NCI-H1417 (cell line): ENCODE measurements around the gene FLNB.
A peak's percentile ranks its signal among the peaks of the same experiment; 100 is the strongest.

Experiments used
- DNase-seq, 3 experiments: peaks; one replicate each; lab custom pipeline; 2025; lab: John Stamatoyannopoulos, UW

FLNB gene

DNA sequence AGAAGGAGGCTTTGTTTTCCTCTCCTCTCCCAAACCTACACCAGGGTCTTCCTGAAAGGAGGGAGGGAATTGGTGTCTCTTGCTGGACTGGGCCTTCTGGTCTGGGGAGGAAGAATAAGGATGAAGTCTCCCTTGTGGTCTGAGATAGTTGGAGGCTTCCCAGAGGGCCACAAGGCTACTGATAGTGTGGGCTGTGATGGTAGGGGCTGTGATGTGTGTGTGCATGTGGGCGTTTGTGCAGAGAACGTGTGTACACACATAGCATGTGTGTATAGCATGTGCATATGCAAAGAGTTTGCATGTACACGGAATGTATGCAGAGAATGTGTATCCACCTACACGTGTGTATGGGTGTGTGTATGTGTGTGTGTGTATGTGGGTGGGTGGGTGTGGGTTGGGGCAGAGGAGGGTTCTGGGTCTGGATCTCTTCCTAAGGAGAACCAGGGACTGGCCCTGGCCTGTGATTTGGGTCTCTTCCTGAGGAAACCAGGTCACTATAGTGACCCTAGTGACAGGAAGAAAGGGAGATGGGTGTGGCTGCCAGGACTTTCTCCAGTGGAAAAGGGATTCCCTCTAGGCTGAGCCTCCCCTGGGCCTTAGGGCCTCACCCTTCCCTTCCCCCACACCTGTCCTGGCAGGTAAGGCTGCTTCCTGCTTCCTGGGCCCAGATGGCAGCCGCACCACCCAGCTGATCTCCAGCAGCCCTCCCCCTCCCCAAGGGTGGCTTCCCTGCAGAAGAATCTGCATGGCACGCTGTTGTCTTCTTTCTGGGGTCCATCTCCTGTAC is 1.7 kb downstream of the FLNB start:
- peak in 2 of 3 experiments; percentile 33 to 47 for DNase-seq

DNA sequence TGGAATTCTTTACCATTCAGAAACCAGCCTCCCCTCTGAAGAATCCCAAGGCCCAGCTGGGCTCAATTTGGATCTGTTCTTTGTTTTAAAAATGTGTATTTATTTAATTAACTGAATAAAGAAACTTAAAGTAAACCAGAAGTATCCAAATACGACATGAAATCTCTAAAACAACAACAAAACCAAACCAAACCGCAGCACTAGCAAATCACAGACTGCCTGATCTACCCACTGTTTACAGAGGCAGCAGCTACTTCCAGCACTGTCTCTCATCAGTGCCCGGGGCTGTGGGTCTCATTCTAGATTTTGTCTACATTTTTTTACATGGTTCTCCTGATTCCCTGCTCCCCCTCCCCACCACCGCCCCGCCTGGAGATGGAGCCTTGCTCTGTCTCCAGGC is 2.3 kb downstream of the FLNB start:
- no peak for DNase-seq

DNA sequence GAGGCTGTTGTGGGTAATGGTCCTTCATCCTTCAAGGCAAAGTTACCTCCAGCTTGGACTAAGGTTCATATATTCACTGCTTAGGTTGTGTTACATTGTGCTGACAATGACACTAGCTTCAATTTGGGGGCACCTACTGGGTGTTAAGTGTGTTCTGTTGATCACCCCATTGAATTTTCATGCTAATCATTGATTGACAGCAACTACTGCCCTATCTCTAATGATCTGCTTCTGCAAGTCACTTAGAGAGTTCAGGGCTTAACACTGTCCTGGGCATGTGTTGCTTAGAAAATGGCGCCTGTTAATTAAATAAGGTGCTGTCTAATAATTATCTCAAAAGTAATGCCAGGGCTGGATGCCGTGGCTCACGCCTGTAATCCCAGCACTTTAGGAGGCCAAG is 3.4 kb downstream of the FLNB start:
- DNase-seq: peak in 1 of 3 experiments; percentile 1

DNA sequence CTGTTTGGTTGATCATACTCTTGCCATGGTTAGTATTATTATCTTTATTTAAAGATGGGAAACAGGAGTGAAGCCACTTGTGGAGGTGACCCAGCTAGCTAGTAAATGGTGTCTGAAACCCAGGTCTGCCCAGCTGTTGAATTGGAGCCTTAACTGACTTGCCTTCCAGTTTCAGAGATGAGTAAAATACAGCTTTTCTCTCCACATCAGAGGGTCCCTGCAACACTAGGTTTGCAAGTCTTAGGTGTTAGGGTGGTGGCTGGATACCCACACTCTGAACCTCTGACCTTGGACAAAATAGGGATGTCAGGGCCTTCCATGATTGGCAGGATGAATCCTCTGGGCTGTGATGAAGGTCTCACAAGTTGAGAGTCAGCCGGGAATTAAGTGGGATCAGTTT is 4.1 kb downstream of the FLNB start:
- no peak for DNase-seq

DNA sequence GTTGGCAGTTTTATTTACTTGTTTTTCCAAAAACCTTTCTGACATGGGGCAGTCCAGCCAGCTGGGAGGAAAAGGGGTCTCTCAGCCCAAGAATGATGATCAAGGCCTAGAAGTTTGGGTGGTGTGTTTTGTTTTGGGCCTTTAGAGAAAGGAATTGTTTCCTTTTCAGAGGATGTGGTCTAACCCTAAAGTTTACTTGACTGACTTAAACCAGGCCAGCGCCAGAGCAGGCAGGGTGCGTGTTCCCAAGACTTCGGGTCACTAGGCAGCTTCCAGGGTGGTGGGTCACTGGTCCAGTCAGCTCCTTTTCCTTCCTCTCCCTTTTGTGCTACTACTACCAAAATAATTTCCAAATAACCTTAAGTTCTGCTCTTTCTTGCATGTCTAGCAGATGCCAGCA is 4.9 kb downstream of the FLNB start:
- DNase-seq: no peak

DNA sequence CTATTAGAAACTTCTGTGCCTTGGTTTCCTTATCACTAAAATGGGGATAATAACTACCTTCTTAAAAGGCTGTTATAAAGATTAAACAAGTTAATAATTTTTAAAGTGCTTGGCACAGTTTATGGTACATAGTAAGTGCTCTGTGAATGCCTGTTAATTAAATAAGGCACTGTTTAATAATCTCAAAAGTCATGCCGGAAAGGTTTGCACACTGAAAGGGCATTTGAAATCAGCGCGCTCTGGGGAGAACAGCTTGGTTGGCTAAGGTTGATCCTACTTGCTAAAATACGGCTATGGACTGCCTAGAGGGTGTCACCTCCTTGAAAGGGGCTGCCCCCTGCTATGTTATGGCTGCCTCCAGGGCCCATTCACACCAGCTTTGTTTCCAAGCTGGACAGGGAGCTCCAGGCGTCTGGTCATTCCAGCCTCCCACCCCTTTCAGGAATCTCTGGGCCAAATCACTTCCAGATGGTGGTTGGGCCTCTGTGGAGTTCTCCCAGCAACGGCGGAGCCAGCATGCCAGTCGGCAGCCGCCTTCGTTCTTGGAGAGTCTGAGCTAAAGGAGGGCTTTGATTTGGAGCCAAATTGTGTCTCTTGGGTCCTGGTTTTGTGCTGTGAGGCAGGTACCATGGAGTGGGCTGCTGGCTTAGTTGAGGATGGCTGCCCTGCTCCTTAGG is 5.9 kb downstream of the FLNB start:
- no peak for DNase-seq

DNA sequence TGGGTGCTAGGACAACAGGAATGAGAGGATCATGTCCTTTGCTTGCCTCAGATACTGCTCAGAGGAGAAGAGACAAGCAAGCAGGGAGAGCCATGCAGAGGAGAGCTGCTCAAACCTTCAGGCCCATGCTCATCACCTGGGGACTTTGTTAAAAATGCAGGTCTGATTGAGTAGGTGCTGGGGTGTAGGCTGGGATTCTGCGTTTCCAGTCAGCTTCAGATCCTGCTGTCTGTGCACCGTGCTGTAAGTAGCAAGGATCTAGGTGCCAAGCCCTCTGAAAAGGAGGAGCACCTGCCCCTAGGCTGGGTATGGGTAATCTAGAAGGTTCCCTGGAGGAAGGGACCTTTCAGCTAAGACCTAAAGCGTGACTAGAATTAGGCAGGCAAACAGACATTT is 7.3 kb downstream of the FLNB start:
- DNase-seq: no peak

DNA sequence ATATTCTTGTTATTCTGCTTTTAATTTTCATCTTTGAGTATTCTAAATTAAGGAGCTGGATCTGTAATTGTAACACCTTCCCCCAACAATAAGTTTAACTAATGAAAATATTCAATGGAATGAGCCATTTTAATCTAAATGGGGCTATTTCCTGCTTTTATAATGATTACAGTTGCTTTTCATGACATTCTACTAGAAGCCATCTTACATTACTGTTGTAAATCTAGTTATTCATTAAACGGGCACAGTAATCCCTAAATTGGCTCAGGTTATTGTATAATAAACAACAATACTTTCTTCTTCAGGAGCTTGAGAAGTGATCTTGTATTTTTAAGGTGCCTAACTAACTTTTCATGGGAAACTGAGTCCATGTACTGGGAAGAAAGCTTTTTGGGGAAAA is 8.5 kb downstream of the FLNB start:
- DNase-seq: no peak

DNA sequence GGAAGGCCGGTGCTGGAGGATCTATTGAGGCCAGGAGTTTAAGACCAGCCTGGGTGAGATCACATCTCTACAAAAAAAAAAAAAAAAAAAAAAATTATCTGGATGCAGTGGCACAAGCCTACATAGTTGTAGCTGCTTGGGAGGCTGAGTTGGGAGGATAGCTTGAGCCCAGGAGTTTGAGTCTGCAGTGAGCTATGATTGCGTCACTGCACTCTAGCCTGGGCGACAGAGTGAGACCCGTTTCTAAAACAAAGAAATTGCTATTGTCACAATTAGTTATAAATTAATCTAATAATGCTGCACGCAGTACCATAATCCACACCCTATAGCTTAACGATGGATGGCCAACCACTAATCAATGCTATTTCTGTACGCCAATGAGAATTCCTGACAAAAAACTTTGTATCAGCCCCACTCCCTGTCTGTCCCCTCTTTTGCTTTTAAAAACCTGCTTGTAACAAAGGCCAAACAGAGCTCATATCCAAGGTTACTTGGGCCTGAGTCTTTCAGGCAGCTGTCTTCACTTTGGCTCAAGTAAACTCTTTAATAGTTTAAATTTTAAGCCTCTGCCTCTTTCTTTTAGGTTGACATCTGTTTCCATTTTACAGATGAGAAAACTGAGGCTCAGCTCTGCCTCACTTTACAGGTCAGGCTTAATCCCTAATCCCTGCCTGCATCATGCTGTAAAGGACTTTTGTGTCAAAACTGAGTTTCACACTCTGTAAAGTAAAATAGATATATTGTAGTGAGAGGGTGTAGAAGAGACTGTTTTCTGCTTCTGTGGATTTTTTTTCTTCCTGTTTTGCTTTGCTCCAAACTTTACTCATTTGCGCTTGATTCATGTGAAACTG is 10.9 kb downstream of the FLNB start:
- no peak for DNase-seq

DNA sequence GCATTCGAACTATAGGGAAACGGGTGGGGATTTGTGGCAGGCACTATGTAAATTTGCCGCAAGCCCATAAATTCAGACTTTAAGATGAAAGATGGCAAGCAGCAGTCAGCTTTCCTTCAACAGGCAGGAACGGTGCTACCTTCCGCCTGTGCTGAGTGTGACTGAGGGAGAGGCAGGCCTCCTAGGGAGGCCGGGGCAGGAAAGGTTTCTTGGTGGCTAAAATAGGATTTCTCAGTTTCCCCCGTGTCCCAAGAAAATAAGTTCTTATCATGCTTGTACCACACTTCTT is 12.5 kb downstream of the FLNB start:
- DNase-seq: no peak

DNA sequence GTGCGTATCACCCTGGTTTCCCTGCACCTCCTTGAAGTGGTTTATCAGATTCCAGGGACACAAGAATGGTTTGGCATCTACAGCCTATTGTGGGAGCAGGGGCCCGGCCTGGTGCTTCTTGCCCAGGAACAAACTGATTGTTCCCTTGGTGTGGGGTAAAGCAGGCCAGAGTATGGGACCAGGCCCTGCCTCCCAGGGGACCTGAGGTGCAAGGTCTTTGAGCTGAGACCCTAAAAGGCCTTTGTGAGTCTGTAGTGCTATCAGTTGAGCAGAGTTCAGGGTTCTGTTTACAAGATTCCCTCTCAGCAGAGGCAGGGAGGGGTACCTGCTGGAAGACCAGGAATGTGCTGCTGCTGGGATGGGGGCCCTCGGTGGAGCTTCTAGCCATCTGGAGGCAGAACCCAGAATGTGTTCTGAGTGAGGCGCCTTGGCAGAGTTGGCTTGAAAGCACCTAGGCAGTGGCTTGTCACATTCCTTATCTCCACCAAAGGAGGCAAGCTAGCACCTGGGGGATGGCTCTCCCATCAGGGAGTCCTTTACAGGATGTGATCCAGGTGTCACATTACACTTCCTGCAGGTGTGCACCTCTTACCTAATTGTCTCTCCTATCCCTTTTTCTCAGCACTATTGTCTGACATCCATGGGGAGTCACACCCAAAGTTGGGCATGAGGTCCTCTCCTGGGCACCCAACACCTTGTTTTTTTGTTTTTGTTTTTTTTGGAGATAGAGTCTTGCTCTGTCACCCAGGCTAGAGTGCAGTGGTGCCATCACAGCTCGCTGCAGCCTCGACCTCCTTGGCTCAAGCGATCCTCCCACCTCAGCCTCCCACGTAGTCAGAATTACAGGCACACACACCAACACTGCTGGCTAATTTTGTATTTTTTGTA is 13.1 kb downstream of the FLNB start:
- DNase-seq: peak; percentile 50 to 78 (median 55)

DNA sequence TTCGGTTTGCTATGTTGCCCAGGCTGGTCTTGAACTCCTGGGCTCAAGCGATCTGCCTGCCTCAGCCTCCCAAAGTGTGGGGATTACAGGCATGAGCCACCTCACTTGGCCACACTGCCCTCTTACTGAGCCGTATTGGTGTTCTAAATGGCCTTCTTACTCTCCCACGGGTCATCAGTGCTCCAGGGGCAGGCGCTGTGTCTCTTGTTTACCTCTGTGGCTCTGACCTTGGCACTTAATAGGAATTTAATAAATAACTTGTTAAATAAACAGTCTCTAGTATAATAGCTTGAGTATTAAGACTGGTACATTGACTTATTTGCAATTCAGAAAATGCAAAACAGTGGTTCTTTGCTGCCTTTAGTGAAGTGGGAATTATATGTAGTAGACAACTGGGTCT is 13.7 kb downstream of the FLNB start:
- DNase-seq: no peak

DNA sequence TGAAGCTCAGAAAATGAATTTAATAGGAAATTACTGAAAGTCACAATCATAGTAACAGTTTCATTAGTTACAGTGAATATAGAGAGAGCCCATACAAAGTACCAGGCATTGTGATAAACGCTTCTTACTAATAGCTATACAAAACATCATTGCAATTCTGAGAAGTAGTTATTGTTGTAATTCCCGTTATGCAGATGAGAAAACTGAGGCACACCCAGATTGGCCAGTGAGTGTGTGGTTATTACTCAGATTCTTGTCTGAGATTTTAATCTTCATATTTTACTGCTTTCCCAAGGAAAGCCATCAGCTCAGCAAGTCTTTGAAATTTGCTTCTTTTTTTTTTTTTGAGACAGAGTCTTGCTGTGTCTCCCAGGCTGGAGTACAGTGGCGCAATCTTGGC is 14.3 kb downstream of the FLNB start:
- no peak for DNase-seq

DNA sequence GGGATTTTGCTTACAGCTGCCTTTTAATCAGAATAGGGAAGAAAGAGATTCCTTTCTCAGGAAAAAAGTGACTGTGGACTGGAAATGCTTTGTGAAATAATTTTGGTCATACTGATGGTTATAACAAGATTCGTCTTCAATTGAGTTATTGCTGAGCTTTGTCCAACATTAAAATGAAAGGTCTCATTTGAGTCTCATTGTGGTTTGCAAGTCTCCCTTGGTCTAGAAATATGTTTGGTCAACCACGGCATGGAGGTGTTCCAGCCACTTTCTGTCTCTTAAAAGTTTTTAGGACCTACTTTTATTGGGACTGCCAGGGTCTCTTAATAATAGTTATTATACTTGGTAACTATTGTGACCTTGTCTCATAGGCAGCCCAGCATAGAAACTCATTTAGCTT is 15.3 kb downstream of the FLNB start:
- no peak for DNase-seq

DNA sequence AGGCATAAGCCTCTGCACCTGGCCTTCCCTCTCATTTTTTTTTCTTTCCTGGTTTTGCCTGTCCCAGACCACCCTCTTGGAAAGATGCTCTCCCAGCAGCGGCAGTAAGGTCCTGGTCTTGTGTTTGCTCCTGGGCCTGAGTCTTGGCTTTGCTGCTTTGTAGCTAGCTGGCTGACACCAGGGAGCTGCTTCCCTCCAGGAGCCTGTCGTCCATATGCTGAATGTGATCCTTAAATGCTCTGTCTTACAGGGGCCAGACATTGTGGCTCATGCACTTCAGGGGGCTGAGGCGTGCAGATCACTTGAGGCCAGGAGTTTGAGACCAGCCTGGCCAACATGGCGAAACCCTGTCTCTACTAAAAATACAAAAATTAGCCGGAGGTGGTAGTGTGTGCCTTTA is 17.2 kb downstream of the FLNB start:
- DNase-seq: no peak

DNA sequence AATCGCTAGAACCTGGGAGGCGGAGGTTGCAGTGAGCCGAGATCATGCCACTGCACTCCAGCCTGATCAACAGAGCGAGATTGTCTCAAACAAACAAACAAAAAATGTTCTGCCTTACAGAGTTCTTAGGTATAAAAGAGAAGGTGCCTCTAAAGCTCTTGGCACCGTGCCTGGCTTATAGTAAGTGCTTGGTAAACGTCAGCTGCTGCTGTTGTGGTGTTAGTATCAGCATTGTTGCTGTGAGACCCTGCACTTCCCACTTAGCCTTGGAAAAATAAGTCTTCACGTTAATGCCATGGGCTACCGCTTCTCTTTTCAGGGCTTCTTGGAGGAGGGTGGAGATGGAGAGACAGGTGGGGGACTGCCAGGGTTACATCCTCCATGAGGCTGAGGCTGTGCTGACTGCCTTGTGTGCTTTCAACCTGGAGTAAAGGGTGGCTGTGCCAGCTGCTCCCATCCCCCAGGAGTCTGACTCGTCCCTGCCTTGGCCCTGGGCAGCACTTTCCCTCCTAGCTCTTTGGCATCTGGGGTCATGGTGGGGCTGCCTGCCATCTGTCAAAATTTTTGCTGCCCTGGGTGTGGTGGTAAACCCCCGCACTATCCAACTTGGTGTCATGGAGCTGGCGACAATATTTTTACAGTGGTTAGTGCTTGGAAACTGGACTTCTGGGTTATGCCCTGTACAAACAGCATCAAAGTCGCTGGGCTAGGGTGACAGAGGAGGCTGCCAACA is 17.8 kb downstream of the FLNB start:
- peak; percentile 45 to 79 (median 57) for DNase-seq

DNA sequence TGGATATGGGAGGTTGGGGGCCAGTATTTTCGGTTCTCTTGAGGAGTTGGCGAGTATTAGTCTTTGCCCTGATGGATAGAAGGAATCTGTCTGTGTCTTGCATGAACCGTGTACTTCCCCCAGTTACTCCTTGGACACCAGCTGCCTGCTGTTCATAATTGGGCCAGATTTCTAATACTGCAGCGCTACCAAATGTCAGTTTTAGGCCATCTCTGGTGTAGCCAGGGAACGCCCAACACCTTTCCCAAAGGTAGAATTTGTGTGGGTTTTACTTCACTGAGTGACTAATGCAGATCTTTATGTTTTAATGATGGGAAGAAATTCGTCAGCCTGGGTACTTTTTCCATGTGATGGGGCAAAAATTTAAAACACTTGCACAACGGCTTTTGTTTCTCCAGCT is 18.4 kb downstream of the FLNB start:
- DNase-seq: peak in 2 of 3 experiments; percentile 16 to 41

DNA sequence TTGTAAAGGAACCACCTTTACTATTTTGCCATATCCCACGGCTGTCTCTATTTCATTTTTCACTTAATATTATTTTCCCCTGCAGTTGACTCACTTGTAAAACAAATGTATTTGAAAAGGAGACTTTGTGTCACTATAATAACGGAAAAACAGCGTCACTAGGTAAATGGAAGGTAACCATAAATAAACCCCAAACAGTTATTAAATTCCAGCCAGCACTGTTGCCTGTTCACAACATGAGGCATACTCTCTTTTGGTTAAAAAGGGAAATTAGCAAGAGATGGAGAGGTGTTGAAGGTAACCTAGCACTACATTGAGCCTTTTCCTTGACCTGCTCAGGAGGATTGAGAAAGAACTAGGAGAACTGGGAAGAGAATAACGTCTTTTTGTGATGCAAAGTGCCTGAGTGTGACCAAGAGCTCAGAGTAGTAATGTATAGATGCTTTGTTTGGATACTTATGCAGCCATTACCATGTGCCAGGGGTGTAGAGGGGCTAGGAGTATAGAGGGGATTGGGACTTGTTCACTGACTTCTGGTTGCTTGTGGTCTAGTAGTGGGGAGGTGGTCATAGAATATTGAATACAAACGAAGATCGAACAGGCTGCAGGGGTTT is 19.6 kb downstream of the FLNB start:
- no peak for DNase-seq

DNA sequence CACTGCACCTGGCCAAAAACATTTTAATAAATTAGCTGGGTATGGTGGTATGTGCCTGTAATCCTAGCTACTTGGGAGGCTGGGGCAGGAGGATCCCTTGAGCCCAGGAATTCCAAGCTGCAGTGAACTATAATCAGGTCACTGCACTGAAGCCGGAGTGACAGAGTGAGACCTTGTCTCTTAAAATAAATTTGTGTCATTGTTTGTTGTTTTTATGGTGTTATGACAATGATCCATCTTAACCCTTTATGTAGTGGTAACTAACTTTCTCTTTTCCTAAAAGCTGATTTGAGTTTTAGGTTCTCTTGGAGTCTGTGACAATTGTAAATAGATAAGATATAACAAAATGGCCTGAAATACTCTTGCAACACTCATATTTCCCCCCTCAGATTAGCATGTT is 20.7 kb downstream of the FLNB start:
- DNase-seq: no peak

DNA sequence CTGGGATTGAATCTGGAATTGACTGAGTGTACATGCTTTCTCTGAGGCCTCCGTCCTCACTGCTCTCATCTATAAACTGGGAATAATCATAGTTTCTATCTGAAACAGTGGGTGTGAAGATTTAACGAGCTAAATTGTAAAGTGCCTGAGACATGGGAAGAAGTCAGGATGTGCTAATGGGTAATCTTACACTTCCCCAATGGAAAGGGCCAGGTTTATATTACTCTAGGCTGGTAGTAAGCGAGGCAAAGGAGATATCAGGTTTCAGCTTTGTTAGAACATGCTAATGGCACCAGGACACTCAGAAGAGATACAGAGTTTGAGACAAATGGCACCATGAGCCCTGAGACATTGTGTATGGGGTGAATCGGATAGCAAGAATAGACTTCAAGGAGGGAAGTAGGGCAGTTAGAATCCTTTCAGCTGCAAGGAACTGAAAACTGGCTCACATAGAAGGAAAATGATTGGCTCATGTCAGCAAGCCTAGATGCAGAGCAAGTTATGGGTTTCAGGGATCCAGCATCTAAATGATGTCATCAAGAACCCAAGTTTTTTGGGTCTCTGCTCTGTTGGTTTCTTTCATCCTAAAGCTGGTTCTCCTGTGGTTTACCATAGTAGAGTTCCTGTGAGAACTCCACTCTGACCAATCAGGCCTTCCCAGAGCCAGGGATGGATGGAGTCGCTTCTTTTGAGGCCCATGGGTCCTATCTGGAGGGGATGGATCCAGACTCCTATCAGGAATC is 21.8 kb downstream of the FLNB start:
- peak in 2 of 3 experiments; percentile 14 to 21 for DNase-seq
